CD4-positive, alpha-beta T cell treated with Interleukin-17A for 4 hours (primary cell): ENCODE results near the gene R3HDM2.

ENCODE experiments used
- DNase-seq: peaks from one replicate; pipeline ENCODE4 v3.0.0-alpha.2; 2020; ENCODE audit warnings: mixed read lengths

R3HDM2 gene

GRCh38 chr12:57261428-57261865, 169.4 kb downstream of the R3HDM2 start:
- no peak for DNase-seq

GRCh38 chr12:57260366-57260765, 170.5 kb downstream of the R3HDM2 start:
- no peak for DNase-seq

- DNase-seq: no peak
Measured at GRCh38 chr12:57258977-57259970, 171.6 kb downstream of the R3HDM2 start.

GRCh38 chr12:57255916-57256315, 174.9 kb downstream of the R3HDM2 start:
- DNase-seq: no peak

- DNase-seq: no peak
Measured at GRCh38 chr12:57254506-57255280, 176.2 kb downstream of the R3HDM2 start.

GRCh38 chr12:57250956-57251355, 179.9 kb downstream of the R3HDM2 start, which contains the start of gene STAC3:
STAC3 (minus strand) TSS chr12:57251187; CDS start chr12:57249636, 1,551 bp downstream.
- DNase-seq: no peak

GRCh38 chr12:57250541-57250940, 180.3 kb downstream of the R3HDM2 start:
- DNase-seq: no peak

- DNase-seq: no peak
Measured at GRCh38 chr12:57248934-57249742, 181.7 kb downstream of the R3HDM2 start.

GRCh38 chr12:57247041-57247440, 183.8 kb downstream of the R3HDM2 start:
- no peak for DNase-seq

GRCh38 chr12:57244312-57244696, 186.5 kb downstream of the R3HDM2 start:
- no peak for DNase-seq

GRCh38 chr12:57243521-57244311, 187.1 kb downstream of the R3HDM2 start:
- DNase-seq: peak; percentile 89

- peak; percentile 80 for DNase-seq
Measured at GRCh38 chr12:57242691-57243454, 188.0 kb downstream of the R3HDM2 start.

GRCh38 chr12:57242329-57242690, 188.5 kb downstream of the R3HDM2 start:
- no peak for DNase-seq

- DNase-seq: no peak
Measured at GRCh38 chr12:57241402-57242310, 189.2 kb downstream of the R3HDM2 start.

- DNase-seq: no peak
Measured at GRCh38 chr12:57240926-57241401, 189.9 kb downstream of the R3HDM2 start.

GRCh38 chr12:57240066-57240921, 190.5 kb downstream of the R3HDM2 start:
- peak; percentile 87 for DNase-seq

GRCh38 chr12:57239587-57240065, 191.2 kb downstream of the R3HDM2 start:
- no peak for DNase-seq

GRCh38 chr12:57238854-57239554, 191.8 kb downstream of the R3HDM2 start:
- DNase-seq: peak; percentile 91
